T-helper 1 cell (primary cell): ENCODE measurements around the gene IL34.
A peak's percentile ranks its signal among the peaks of the same experiment; 100 is the strongest.

Experiments
- DNase-seq, 5 donors: peaks; one replicate each; pipeline ENCODE4 v3.0.0-alpha.2; 2012 to 2020

IL34 gene

DNA sequence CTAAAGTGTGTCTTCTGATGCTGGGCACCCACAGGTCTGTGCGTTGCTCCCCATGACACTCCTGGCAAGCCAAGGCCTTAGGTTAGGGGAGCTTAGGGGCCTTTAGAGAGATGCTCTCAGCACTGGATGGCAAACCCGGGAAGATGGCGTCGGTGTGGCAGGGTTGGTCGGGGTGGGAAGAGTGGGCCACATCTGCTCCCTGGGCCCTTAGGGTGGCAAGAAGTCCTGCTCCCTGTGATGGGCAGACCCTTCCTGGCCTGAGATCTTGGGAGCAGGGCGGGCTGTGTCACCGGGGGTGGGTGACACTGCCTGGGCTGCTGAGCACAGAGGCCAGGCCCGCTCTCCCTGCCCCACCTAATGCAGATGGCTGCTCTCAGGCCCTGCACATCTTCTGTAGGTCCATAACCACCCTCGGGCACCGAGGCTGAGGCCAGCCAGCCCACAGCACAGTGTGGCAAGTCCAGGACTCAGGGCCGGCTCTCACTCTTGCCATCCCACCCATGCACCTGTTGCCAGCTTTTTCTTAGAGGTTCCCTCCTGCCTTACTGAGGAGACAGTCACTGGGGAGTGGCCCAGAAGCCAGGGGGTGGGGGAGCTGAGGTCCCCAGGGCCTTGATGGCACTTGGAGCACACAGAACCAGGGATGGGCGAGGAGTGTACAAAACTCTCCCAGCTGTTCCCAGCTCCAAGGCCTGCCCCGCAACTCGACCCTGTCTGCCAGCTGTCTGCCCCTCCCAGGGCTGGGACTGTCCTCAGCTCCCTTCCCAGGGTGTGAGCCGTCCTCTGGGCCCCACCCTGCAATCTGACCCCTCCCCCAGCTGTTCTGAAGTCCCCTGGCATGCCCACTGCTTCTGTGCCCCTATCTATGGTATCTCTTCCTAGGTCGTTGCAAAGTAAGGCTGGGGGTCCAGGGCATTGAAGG, 43.9 kb downstream of the IL34 start:
- DNase-seq, result no peak

DNA sequence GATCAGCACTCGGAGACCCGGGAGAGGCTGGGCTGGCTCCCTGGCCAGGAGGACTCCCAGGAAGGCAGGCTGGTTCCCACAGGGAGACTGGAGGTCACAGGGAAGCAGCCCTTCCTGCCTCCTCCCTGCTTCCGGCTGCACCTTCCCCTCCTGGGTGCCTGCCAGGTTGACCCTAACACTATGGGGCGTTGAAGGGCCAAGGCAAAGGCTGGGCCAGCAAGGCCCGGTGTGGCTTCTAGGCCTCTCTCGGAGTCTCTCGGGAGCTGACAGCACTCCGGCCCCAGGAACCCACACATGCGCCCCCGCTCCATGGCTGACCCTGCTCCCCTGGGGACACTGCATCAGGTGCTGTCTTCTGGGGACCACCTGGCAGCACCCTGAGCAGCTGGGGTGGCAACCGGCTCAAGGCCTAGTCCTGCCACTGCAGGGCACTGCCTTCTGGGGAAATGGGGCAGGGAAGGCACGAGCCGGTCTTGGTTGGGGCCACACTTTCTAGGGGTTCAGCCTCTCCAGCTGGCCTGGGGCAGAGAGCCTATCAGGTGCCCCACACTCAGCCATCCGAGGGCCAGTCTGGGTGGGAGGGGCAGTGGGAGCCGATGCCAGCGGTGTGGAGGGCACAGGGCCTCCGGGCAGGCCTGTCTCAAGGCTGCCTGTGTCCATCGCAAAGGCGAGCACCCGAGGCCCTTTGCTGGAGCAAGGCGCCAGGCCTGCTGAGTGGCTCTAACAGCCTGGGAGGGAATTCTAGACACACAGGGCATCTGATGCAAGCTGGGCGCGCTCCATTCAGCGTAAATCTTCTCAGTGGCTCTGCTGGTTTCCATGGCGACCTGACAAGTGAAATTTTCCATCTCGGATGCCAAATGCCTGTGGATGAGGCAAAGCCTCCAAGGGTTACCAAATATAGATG, 45.1 kb downstream of the IL34 start:
- no peak for DNase-seq

- no peak for DNase-seq
These were observed 45.9 kb downstream of the IL34 start for GRCh38 chr16:70692130-70692872.

DNA sequence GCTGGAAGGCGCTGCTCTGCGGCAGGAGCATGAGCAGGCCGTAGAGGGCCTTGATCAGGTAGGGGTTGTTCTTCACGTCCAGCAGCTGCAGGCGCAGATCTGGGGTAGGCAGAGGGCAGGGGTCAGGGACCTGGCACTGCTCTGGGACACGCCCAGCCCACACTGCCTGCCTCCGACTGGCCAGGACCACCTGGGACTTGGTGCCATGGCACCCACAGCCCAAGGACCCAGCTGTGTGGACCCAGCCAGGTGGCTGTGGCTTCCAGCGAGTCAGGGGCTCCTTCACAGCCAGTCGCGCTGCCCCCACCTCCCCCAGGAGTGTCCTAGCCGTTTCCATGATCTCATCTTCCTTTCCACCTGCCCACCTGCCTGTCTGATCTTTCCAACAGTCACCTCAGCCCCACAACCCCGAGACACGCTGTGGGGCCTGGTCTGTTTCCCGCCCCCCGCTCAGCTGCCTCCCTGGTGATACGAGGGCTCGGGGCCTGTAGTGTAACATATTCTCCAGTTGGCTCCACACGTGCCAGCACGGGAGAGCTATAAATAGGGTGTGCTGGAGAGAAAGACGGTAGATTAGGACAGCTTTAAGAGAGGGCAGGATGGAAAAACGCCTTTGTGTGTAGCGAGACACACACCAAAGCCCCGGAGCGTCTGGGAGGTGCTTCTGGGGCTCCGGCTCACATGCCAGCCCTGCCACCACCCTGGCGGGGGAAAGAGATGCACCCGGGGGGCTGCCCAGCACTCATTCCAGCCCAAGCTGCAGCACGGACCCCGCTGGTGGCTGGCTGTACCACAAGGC, 46.7 kb downstream of the IL34 start:
- DNase-seq, result no peak

GRCh38 chr16:70694088-70694867, 47.9 kb downstream of the IL34 start:
- DNase-seq, result no peak

DNA sequence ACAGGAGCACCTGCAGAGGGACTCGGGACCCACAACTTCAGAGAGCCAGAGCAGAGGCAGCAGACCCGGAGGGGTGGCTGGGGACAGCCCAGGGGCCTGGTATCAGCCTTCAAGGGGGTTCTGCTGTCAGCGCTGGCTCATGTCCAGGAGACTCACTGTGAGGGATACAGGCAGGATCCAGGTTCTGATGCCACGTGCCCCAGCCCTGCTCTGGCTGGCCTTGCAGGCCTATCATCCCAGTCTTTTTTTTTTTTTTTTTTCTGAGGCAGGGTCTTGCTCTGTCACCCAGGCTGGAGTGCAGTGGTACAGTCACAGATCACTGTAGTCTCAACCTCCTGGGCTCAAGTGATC, 48.5 kb downstream of the IL34 start:
- DNase-seq, result no peak

- peak in 1 of 5 donors; percentile 13 for DNase-seq
These were observed 49.1 kb downstream of the IL34 start for GRCh38 chr16:70695331-70696070.

GRCh38 chr16:70696355-70696754, 50.0 kb downstream of the IL34 start:
- DNase-seq, result no peak

DNA sequence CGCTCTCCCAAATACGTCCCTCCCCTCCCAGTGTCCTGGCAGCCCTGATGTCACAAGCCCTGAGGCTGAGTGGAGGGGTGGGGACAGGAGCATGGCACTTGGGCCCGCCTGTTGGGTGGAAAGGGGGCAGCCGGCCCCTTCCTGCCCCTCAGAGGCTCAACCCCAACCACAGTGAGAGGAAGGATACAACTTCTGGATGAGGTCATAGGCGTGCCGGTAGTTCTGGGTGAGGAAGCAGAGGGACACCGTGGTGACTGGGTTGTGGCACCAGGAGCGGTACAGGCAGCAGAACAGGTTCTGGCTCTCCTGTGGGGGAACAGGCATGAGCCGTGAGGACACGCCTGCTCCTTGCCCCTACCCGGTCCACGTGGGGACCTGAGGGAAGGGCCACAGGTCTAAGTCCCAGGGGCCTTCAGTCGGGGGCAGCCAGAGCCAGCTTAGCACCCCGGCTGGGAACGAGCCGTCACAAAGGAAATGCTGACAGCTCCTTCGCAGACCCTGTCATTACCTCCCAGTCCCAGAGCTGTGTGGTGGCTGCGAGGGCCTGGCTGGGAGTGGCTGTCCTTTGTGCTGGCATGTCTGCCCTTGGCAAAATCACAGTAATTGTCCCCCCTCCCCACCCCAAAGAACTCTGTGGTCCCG, 50.7 kb downstream of the IL34 start:
- DNase-seq, result no peak

DNA sequence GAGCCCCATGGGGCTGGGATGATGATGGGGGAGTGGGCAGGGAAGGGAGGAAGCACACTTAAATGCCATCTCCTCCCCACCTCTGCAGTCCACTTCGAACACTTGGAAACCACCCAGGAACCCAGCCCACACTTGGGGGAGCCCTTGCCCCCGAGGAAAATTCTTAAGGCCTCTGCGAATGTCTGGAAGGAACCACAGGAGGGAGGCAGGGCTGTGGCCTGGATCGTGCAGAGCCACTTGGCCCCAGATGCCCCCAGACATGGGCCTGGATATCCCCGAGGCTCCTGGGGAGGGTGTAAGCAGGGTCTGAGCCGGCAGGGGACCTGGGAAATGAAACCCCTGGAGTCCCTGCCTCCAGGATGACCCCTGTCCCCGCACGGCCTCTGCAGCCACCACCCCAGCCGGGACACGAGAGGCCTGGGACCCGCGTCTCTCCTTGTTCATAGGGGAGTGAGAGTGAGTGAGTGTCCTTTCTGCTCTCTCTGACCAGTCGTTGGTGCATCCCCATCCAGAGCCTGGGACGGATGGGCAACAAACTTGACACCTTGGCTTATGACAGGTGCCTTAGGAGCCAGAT, 51.3 kb downstream of the IL34 start:
- DNase-seq, result no peak

- DNase-seq, result no peak
These were observed 52.5 kb downstream of the IL34 start for GRCh38 chr16:70698901-70699300.

DNA sequence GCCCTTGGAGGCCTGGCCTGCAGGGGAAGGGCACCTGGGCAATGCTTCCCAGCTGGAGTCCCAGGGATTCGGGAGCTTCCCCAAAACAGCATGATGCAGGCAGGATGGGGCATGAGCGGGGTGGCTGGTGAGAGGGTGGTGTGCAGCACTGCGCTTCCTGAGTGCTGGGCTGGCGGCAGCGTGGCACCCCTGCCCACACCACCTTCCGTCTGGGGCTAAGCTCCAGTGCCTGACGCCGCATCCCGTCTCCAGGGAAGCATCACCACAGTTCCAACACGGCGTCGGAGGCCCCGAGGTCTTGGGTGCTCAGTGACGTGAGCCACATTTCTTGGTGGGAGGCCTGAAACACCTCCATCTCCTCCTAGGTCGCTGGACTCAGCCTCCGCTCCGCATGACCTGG, 53.3 kb downstream of the IL34 start:
- DNase-seq, result no peak

- DNase-seq, result no peak
These were observed 54.0 kb downstream of the IL34 start for GRCh38 chr16:70700101-70701020.

- DNase-seq, result no peak
These were observed 54.7 kb downstream of the IL34 start for GRCh38 chr16:70701036-70701435.

GRCh38 chr16:70701596-70701995, 55.2 kb downstream of the IL34 start:
- no peak for DNase-seq

- DNase-seq, result no peak
These were observed 55.6 kb downstream of the IL34 start for GRCh38 chr16:70701998-70702397.

DNA sequence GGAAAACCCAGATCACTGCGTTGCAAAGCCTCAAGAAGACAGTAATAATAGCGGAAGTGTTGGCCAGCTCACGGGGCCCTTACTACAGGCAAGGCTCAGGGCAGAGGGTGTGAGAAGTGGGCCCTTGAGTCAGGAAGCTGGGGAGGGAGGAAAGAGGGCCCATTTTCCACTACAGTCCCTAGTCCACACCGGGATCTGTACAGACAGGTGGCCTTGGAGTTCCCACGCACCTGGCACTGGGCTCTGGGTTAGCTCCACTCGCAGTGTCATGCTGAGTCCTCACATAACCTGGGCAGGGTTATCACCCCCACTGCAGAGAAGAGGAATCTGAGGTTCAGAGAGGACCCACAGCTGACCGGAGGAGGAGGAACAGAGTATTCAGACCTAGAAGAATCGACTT, 56.3 kb downstream of the IL34 start:
- no peak for DNase-seq

- no peak for DNase-seq
These were observed 56.9 kb downstream of the IL34 start for GRCh38 chr16:70703041-70703834.
